SK-MEL-5 (cell line): ENCODE measurements around the gene CENPU. TPM values are rescaled to one million over a fixed set of nuclear protein-coding genes. Genes with fewer than 3 reads are reported as not detected.
"Not testable (repeated sequence)": the region's sequence is repeated elsewhere in the genome, so short reads cannot be mapped to it uniquely, and the experiment has no call there.

Source experiments
- DNase-seq: peaks from one replicate; pipeline ENCODE4 v3.0.0-alpha.2; 2016; ENCODE audit warnings: low read depth, low spot score
- in situ Hi-C: cut with HindIII; loops from 2 replicates; pipeline ENCODE4 v1.10.0; 2016; ENCODE audit warnings: low sequenced_read_pairs, high pct_unique_total_duplicates, low pct_unique_long_range_greater_than_20kb
- total RNA-seq: library from RNA; depleted of rRNA; stranded (reverse); fragments of >200 nt; shearing (Covaris generic); gene quantifications from 2 replicates; pipeline ENCODE4 v1.2.3, GENCODE V29; 2014

Gene CENPU
- total RNA-seq, 1 experiment from 2014 or later = 70.7 TPM

- no peak for DNase-seq
- in situ Hi-C loops = no loop called here
These were observed 77.7 kb downstream of the CENPU start for GRCh38 chr4:184655889-184656869.

- in situ Hi-C loops = no loop called here
- no peak for DNase-seq
These were observed 80.2 kb downstream of the CENPU start for GRCh38 chr4:184653650-184654049.

DNA sequence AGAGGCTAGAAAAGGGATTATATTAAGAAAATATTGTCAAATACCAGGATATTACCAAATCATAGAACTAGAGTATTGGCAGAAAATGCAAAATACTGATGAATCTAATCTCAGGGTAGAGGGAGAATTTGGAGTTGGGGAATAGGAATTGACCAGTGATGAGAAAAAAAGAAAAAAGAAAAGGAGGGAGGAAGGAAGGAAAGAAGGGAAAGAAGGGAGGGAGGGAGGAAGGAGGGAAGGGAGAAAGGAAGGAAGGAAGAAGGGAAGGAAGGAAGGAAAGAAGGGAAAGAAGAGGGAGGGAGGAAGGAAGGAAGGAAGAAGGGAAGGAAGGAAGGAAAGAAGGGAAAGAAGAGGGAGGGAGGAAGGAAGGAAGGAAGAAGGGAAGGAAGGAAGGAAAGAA, 81.2 kb downstream of the CENPU start:
- DNase-seq, in situ Hi-C loops: not testable (repeated sequence)

GRCh38 chr4:184651899-184652298, 82.0 kb downstream of the CENPU start:
- DNase-seq = no peak
- in situ Hi-C loops = no loop called here

- DNase-seq = peak; percentile 35
- in situ Hi-C loops = no loop called here
These were observed 83.7 kb downstream of the CENPU start for GRCh38 chr4:184649971-184650855.

- peak; percentile 94 for DNase-seq
These were observed 84.6 kb downstream of the CENPU start, which contains the start of the genes CASP3 and PRIMPOL for GRCh38 chr4:184649026-184649970. Gene CASP3, minus strand, starts transcription at chr4:184649447. Its CDS starts 10,994 bp downstream, at chr4:184638453. Gene PRIMPOL, plus strand, starts transcription at chr4:184649738. Its CDS starts 7,403 bp downstream, at chr4:184657141.

GRCh38 chr4:184648313-184649025, 85.4 kb downstream of the CENPU start:
- peak; percentile 39 for DNase-seq
- in situ Hi-C loops = no loop called here

More at GRCh38 chr4:184649026-184649970, 84.6 kb downstream of the CENPU start, which contains the start of the genes CASP3 and PRIMPOL:
- in situ Hi-C loops = no loop called here

GRCh38 chr4:184648054-184648312, 85.9 kb downstream of the CENPU start:
- DNase-seq = no peak
- in situ Hi-C loops = no loop called here

DNA sequence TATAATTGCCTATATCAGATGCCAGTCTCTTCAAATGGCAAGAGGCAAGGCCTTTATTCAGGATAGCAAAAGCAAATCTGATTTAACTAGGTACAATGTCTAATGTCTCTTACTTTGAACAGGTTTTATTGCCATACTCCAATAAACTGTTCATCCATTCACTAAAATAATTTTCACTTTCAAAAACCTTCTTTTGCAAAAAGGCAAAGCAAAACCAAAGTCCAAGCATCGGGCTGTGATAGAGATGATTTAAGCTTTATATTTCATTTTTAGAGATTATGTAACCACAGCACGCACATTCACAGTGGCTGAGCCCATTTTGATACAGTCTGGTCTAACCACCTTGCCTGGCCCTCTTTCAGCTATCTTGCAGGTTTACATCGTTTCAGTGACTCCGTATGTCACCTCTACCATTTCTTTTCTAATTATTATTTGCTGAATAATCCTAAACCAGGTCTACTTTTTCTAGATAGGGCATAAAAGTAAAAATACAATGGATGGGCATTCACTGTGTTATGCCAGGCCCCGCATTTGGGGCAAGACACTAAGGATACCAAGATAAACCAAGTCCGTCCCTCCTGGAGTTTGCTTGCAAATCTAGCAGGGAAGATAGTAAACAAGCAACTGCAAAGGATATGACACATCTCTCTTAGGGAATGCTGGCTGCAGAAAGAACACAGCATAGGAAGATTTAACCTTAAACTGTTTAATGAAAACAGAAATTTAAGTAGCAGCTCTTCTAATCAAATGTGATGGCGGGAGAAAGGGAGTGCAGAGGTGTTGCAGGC, 86.4 kb downstream of the CENPU start:
- in situ Hi-C loops = no loop called here
- no peak for DNase-seq

DNA sequence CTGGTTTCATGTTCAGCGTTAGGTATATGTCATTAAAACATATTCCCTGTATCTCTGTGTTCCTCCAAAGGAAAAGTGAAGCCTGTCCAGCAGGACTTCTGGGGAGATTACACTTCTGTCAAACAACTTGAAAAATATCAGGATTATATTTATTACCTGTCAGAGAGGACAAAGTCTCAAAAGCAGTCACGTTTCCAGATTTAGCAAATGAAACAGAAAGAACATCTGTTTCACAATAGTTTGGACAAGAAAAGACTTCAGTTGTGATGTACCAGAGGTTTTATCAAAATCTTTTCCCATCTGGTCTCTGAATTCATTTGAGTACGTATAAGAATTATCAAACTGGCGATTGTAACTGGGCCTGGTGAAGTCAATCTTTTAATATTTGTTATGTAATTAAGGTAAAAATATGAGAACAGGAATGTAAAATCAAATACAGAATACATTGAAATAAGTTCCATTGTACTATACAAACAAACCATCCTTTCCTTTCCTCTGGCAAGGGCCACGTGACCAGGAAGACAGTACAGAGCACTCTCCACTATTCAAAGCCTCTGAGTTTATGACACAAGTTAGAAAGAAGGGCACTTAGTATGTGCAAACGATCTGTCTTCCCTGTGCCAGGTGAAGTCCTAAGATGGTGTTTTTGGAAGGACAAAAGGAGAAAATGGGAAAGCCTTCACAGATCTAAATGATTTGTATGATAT, 87.8 kb downstream of the CENPU start:
- DNase-seq = no peak

DNA sequence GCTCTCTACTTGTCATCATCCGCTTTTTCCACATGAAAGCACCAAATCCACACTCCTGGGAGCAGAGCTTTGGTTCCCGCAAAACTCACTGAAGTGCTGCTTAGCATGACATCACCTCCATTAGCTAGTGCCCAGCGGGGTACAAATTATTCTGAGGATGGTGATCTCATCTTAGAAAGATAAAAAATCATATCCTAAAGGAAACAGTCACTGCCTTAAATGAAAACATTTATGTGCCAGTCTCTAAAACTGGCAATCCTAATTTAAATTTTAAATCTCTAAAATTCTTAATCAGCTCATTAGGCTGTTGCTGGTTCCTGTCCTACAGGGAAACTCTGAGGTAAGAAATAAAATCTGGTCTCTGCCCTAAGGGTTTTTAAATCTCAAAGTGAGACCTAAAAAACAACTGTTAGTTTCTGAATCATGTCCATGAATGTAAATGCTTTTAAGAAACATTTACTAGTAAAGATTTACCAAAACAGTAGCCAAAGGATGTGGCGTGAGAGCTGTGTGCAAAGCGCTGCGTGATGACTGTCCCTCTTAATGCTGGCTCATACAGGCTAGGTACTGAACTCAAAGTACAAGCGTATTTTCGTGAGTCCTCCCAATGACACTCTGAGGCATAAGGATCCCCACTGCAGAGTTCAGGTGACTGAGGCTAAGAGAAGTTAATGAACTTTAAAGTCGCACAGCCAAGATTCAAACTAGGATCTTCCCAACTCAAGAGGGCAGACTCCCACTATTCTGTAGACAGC, 89.2 kb downstream of the CENPU start:
- DNase-seq = no peak
- in situ Hi-C loops = no loop called here

More for the DNA sequence above, 87.8 kb downstream of the CENPU start:
- in situ Hi-C loops = no loop called here
